Measurements from ENCODE around the gene IRF4. TPM values are rescaled to one million over a fixed set of nuclear protein-coding genes. Genes with fewer than 3 reads are reported as not detected.
"Not testable (repeated sequence)": the region's sequence is repeated elsewhere in the genome, so short reads cannot be mapped to it uniquely, and the experiment has no call there.

Gene IRF4
- total RNA-seq, 1 donor from 2014 or later, result 1.3 TPM

DNA sequence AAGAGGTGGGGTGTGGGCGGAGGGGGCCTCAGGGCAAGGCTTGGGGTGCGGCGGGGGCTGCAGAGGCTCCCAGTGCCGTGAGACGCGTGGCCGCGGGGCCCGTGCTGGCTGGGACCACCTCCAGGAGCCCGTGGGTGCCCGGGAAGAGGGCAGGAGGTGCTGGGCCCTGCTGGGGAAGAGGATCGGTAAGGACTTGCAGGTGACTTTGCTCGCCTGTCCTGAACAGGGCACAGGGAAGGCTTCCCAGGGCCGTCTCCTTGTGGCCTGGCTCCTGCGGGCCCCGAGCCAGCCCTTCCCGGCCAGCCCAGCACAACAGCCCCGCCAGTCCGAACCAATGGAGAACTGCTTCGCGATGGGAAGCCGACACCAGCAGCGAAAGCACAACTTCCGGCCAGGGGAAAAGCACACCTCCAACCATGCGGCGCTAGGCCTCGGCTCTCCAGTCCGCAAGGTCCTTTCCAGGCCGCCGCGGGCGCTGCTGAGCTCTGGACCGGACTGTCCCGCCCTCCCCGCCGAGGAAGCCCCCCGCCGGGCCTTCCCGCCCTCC lies 32.3 kb downstream of the IRF4 start:
- TF ChIP-seq, protein P1, sequence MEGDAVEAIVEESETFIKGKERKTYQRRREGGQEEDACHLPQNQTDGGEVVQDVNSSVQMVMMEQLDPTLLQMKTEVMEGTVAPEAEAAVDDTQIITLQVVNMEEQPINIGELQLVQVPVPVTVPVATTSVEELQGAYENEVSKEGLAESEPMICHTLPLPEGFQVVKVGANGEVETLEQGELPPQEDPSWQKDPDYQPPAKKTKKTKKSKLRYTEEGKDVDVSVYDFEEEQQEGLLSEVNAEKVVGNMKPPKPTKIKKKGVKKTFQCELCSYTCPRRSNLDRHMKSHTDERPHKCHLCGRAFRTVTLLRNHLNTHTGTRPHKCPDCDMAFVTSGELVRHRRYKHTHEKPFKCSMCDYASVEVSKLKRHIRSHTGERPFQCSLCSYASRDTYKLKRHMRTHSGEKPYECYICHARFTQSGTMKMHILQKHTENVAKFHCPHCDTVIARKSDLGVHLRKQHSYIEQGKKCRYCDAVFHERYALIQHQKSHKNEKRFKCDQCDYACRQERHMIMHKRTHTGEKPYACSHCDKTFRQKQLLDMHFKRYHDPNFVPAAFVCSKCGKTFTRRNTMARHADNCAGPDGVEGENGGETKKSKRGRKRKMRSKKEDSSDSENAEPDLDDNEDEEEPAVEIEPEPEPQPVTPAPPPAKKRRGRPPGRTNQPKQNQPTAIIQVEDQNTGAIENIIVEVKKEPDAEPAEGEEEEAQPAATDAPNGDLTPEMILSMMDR (IDR thresholded peaks at IDR 0.05), result no peak
- no peaks in the 10 kb centered on the region for H3K4me1 ChIP-seq
- no peaks in the 10 kb centered on the region for H3K9me3 ChIP-seq
- no peak overlapping the region for H3K4me3 ChIP-seq
- intact Hi-C loops (cut with DNase I), result no loop called here
- no peaks in the 10 kb centered on the region for H3K27me3 ChIP-seq
- no peaks in the 10 kb centered on the region for H3K36me3 ChIP-seq
- DNase-seq (ENCODE audit: low spot score in 2 of 2), result no peak
- no peak overlapping the region for H3K27ac ChIP-seq

DNA sequence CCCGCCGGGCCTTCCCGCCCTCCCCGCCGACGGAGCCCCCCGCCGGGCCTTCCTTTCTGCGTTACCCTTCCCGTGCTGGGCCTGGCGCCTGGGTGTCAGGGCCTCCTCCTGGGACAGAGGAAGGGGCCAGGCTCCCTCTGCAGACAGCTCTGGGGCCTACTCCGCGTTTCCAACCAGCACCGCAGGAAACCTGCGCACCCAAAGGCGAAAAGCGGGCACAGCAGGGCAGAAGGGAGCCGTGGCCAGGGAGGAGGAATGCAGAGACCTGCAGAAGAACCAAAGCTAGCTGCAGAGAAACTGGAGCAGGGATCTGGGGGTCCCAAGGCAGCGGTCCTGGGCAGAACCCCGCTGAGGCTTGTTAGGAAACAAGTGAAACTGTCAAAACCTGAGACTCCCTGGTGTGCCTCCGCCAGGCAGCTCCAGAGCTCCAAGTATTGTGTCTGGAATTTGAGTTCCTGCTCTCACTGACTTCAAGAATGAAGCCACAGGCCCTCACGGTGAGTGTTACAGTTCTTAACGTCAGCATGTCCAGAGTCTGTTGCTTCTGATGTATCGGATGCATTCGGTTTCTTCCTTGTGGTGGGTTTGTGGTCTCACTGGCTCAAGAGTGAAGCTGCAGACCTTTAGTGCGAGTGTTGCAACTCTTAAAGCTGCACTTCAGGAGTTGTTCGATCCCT lies 33.3 kb downstream of the IRF4 start:
- H3K27ac ChIP-seq, result no peak overlapping the region
- TF ChIP-seq, protein P1 (IDR thresholded peaks at IDR 0.05), result no peak
- intact Hi-C loops (cut with DNase I), result no loop called here
- H3K36me3 ChIP-seq, result no peaks in the 10 kb centered on the region
- no peak for DNase-seq (ENCODE audit: low spot score in 2 of 2)
- H3K4me1 ChIP-seq, result no peaks in the 10 kb centered on the region
- no peaks in the 10 kb centered on the region for H3K27me3 ChIP-seq
- no peak overlapping the region for H3K4me3 ChIP-seq
- H3K9me3 ChIP-seq, result no peaks in the 10 kb centered on the region

DNA sequence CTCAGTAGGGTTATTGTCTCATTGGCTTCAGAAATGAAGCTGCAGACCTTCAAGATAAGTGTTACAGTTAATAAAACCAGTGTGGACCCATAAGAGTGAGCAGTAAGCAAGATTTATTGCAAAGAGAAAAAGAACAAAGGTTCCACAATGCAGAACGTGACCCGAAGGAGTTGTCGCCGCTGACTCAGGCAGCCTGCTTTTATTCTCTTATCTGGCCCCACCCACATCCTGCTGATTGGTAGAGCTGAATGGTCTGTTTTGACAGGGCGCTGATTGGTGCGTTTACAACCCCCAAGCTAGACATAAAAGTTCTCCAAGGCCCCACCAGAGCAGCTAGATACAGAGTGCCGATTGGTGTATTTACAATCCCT lies 33.9 kb downstream of the IRF4 start:
- H3K9me3 ChIP-seq; H3K27me3 ChIP-seq; H3K27ac ChIP-seq; H3K36me3 ChIP-seq; H3K4me1 ChIP-seq; intact Hi-C loops (cut with DNase I); H3K4me3 ChIP-seq; DNase-seq (ENCODE audit: low spot score in 2 of 2): not testable (repeated sequence)

DNA sequence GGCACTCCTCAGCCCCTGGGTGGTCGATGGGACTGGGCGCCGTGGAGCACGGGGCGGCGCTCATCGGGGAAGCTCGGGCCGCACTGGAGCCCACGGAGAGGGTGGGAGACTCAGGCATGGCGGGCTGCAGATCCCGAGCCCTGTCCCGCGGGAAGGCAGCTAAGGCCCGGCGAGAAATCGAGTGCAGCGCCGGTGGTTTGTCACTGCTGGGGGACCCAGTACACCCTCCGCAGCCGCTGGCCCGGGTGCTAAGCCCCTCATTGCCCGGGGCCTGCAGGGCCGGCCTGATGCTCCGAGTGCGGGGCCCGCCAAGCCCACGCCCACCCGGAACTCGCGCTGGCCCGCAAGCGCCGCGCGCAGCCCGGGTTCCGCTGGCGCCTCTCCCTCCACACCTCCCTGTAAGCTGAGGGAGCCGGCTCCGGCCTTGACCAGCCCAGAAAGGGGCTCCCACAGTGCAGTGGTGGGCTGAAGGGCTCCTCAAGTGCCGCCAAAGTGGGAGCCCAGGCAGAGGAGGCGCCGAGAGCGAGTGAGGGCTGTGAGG lies 34.7 kb downstream of the IRF4 start:
- H3K36me3 ChIP-seq; H3K27ac ChIP-seq; H3K4me1 ChIP-seq; H3K27me3 ChIP-seq; DNase-seq (ENCODE audit: low spot score in 2 of 2); intact Hi-C loops (cut with DNase I); H3K9me3 ChIP-seq; H3K4me3 ChIP-seq: not testable (repeated sequence)

DNA sequence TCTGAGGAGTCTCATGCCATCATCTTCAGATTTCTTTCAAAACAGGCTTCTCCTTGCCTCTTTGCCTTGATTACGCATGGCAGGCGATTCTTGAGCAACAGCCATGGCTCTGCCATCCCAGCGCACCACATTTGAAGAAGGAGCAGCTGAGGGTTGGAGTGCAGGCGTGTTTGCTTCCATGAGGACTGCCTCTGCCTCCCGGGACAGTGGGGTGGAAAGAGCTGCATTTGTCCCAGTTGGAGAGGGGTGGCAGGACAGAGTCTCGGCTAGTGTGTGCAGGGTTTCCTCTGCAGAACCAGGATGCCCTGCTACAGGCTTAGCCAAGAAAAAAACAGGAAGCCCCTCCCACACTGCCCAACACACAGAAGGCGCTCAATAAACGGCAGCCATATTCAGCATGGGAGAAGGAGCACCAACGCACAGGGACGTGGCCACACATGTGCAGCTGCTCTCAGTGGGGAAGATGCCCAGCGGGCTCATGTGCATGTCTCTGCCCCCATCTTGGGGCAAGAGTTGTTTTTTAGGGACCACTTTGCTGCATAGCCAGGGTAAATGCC lies 36.6 kb downstream of the IRF4 start:
- intact Hi-C loops (cut with DNase I), result no loop called here
- H3K36me3 ChIP-seq, result no peaks in the 10 kb centered on the region
- H3K27me3 ChIP-seq, result no peaks in the 10 kb centered on the region
- TF ChIP-seq, protein P1 (IDR thresholded peaks at IDR 0.05), result no peak
- H3K4me1 ChIP-seq, result no peaks in the 10 kb centered on the region
- no peaks in the 10 kb centered on the region for H3K9me3 ChIP-seq
- DNase-seq (ENCODE audit: low spot score in 2 of 2), result no peak
- no peak overlapping the region for H3K4me3 ChIP-seq
- no peak overlapping the region for H3K27ac ChIP-seq

DNA sequence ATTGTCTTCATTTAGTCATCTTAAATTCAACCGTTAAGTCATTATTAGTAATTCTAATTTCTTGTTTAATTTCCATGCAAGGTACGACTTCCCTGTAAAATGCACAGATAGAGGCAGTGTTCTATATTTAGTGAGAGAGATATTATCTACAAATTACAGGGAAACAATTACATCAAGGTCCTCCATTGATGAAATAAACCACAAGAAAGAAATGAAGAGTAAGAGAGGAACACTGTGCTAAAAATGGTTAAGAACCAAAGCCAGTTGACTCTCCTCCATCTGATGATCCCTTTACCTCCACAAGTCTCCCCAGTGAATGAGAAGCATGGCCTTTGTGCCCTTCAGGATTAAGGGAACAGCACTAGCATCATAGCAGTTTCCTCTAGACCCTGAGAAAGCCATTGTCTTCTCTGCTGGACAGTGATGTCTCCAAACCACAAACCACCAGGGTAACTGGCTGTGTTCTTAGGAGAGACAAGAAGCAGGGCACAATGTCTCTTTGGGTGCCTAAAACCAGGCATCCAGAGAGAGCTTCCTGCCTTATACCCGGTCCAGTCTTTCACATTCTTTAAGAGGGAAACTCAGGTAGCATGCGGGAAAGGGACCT lies 38.1 kb downstream of the IRF4 start:
- intact Hi-C loops (cut with DNase I), result no loop called here
- Histone ChIP-seq H3K4me3 (no peak overlapping the region), H3K27me3 (no peaks in the 10 kb centered on the region), H3K36me3 (no peaks in the 10 kb centered on the region), H3K27ac (no peak overlapping the region), H3K9me3 (no peaks in the 10 kb centered on the region), H3K4me1 (no peaks in the 10 kb centered on the region)
- no peak for DNase-seq (ENCODE audit: low spot score in 2 of 2)
- TF ChIP-seq, protein P1 (IDR thresholded peaks at IDR 0.05), result no peak
